WTC11 (cell line): Measurements from ENCODE around the gene PIP4K2C.

Experiments used
- CREB1 ChIP-seq: sonication (generic); formaldehyde crosslinking; IDR thresholded peaks from 2 replicates; pipeline ENCODE4 v1.8.0; 2023; ENCODE audit warnings: mild to moderate bottlenecking, missing genetic modification reagents
- CTCF ChIP-seq: fragments of 200-600 bp; IDR thresholded peaks from 2 replicates; pipeline ENCODE4 v1.8.0; 2022; ENCODE audit warnings: antibody characterized with exemption
- E2F1 ChIP-seq: sonication (generic); formaldehyde crosslinking; IDR thresholded peaks from 2 replicates; pipeline ENCODE4 v1.8.0; 2022; ENCODE audit warnings: mild to moderate bottlenecking, missing genetic modification reagents
- ELF4 ChIP-seq: sonication (generic); formaldehyde crosslinking; IDR thresholded peaks from 2 replicates; pipeline ENCODE4 v1.8.1; 2022; ENCODE audit warnings: low read depth, mild to moderate bottlenecking, moderate library complexity, missing genetic modification reagents
- ESRRA ChIP-seq: sonication (generic); formaldehyde crosslinking; IDR thresholded peaks from 2 replicates; pipeline ENCODE4 v1.8.1; 2022; ENCODE audit warnings: mild to moderate bottlenecking, missing genetic modification reagents, borderline replicate concordance
- GABPB1 ChIP-seq: sonication (generic); formaldehyde crosslinking; IDR thresholded peaks from 2 replicates; pipeline ENCODE4 v1.8.1; 2023; ENCODE audit warnings: mild to moderate bottlenecking, missing genetic modification reagents
- SOX15 ChIP-seq: fragments of 250-450 bp; sonication (Bioruptor Pico); IDR thresholded peaks from 2 replicates; pipeline ENCODE4 v1.9.0; 2021; ENCODE audit warnings: mild to moderate bottlenecking
- USF2 ChIP-seq: sonication (generic); formaldehyde crosslinking; IDR thresholded peaks from 2 replicates; pipeline ENCODE4 v1.8.1; 2023; ENCODE audit warnings: mild to moderate bottlenecking, missing genetic modification reagents, moderate library complexity
- ZSCAN18 ChIP-seq: fragments of 250-450 bp; sonication (Bioruptor Pico); IDR thresholded peaks from 2 replicates; pipeline ENCODE4 v2.1.2; 2022; ENCODE audit warnings: mild to moderate bottlenecking, moderate library complexity

- TF ChIP-seq CTCF (no peak), CREB1 (CRISPR knock-in tag) (no peak), GABPB1 (no peak), E2F1 (CRISPR knock-in tag) (no peak), ZSCAN18 (CRISPR knock-in tag) (no peak), USF2 (CRISPR knock-in tag) (no peak), SOX15 (CRISPR knock-in tag) (no peak), ESRRA (CRISPR knock-in tag) (no peak), ELF4 (CRISPR knock-in tag) (no peak)
Observed at GRCh38 chr12:57609781-57610553, 19.0 kb downstream of the PIP4K2C start.
